Measurements from ENCODE around the gene PLCG1.

DNA sequence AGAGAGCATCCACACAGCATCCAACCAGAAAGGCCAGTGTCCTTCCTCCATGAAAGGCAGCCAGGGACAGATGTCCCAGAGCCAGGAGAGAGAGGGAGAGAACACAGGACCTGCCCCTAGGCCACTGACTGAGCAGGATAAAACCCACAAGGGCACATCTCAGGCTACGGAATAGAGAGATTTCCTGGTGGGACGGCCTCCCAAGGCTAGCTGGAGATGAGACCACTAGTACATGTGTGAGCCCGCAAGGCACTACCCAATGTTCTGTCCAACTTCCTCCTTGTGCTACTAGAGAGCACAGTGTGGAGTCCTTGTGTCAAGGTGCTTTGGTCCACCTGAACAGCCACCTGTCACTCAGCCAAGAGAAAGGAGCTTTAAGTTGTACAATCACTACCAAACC is 44.2 kb downstream of the PLCG1 start:
- TF ChIP-seq TAF1 (IDR thresholded peaks at IDR 0.05; ENCODE audit: low read depth, low read length): no peak
- no peak for TF ChIP-seq POLR2AphosphoS5 (IDR thresholded peaks at IDR 0.05; ENCODE audit: low read depth, low read length)
- no peak for TF ChIP-seq POLR2A (IDR thresholded peaks at IDR 0.05; ENCODE audit: low read depth, low read length)
- TF ChIP-seq SPI1 (IDR thresholded peaks at IDR 0.05; ENCODE audit: low read depth, low read length): no peak
- no peak for TF ChIP-seq PAX5 (IDR thresholded peaks at IDR 0.05; ENCODE audit: insufficient read depth, low read length, severe bottlenecking)

Measured in GM12891 (cell line).